HG02885 (cell line): ENCODE results near the gene FHIT.

Experiments used
- ATAC-seq: cut with Tn5 transposase; IDR thresholded peaks from one replicate; pipeline ENCODE4 v1.9.1; 2021; ENCODE audit warnings: mild to moderate bottlenecking; ENCODE audit not compliant: unreplicated experiment, poor library complexity

The FHIT gene

GRCh38 chr3:60337421-60337820, 913.8 kb downstream of the FHIT start:
- no peak for ATAC-seq

- no peak for ATAC-seq
Observed at GRCh38 chr3:60336061-60336460, 915.2 kb downstream of the FHIT start.

DNA sequence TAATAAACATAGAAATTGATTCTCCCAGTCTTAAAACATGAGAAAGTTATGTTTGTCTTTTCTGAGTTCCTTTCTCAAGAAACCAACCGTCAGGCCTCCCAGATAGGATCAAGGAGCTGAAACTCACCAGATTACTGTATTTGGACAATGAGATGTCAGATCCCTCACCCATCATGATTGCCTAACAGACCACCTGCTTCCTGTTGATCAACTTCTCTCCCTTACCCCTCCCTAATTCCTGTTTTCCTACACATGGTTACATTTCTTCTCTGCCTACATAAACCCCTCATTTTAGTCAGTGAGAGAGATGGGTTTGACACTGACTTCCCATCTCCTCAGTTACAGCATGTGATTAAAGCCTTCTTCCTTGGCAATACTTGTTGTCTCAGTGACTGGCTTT, 917.5 kb downstream of the FHIT start:
- no peak for ATAC-seq

DNA sequence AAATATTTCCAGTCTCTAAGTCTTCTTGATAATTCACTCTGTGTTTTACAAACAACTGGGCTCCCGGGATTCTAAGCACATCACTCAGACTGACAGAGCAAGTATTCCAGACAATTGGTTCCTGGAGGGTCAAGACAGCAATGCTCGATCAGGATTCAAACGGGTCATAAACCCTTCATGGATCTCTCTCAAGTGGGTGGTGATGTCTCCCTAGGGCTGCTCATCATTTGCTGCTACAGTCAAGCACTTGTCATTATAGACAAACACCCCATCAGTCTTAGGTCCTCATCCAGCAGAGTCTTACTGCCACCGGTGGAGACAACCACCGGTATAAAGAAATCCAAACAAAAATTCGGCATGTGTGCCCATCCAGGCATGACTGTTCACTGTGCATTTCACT, 921.1 kb downstream of the FHIT start:
- ATAC-seq: no peak

- ATAC-seq: no peak
Observed at GRCh38 chr3:60325610-60326170, 925.6 kb downstream of the FHIT start.

DNA sequence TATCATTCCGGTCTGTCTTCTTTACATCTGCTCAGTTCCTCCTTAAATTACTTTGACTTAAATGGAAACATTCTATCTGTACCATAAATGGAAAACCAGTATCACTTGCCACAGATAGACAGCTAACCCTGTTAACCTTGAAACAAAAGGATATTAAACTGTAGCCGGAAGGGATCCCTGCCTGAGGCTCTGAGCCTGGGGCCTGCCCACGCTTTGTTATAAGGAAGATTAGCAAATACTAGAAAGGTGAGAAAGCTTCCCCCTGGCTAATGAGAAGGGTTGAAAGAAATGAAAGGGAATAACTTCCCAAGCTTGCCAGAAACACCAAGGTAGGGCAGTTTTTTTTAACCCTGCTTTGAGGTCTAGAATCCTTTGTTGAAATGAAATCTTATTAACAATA, 927.6 kb downstream of the FHIT start:
- ATAC-seq: no peak

DNA sequence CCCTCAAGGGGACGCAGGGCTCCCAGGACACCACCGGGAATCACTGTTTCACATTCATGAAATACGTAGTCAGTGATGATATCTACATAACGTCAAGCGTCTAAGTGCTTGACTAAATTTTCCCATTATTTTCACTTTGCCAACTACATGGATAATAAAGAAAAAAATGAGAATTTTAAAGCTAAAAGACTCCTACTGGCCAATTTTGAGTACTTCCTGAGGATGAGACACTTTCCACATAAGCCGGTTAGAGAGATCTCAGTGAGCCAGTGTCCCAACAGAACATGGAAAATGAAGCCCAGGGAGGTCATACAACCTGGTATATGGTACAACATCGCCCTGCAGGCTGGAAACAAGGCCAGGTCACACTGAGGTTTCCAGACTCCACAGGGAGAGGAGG, 928.1 kb downstream of the FHIT start:
- no peak for ATAC-seq

DNA sequence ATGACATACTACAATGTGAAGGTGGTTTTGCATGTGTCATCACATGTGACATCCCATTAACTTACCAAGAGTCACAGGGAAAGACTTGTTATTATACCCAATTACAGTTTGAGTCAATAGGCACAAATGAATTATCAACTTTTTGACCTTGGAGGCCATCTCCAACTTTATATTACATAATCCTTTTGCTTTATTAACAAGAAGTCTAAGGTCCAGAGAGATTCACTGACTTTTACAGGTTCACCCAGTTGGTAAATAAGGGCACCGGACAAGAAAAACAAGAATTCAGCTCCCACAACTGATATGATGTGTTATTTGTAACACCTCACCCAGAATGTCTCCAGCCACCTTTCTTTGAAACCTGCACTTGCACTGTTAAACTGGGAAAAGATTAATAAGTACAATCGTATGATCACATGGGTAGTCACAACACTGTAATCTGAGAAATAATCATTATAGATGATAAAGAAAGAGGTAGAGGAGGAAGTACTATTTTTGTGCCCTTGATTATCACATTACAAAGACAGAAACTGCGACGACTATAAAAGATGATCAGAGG, 928.9 kb downstream of the FHIT start:
- no peak for ATAC-seq

DNA sequence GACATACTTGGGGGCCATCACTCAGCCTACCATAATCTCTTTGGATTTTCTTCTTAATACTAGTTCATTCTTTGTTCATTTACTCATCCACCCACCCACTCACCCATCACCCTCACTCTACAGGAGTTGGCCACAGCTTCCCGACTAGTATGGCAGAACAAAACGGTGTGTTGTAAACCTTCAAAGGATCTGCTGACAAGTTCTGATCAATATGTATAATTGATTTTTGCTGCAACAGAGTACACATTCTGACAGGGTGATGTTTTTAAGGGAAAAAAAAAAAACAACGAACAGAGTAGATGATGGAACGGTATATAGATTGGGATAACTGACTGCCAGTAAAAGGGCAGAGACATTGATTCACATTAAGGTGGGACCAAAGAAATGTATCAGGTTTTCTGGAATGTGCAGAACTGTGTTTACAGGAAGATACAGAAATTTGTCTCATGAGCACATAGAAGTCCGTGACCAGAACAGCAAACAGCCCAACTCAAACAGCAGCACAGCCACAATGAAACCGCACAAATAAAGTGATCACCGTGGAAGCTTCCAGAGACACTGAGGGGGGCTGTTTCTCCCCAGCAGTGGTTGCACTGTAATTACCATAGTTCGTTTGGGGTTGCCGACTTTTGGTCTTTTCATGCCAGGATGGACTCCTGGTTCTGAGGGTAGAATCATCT, 931.9 kb downstream of the FHIT start:
- ATAC-seq: no peak

DNA sequence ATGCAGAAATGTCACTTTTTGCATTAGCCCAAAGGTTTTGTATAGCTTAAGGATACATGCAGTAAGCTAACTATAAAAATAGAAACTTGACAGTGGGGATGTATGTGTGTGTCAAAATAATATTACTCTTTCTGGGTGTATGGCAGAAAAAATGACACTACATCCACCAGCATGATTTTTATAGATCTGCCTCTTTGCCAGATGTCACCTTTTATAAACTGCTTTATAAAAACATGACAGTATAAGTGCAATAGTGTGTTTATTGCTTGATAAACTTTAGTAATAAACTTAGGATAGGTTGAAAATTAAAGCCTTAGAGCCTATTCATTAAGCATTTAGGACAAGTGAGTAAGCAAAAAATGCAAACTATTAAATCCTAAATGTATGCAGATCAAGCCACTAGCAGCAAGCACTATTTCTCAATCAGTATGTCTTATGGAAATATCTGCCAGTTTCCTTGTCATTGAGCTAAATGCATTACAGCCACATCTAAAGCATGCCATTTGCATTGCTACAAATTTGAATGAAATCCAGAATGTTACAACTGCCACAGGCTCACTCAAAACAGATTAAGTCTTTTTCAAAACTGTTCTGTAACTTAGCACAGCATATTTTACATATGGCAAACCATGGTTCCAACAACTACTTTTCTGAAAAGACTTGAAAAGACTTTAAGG, 935.0 kb downstream of the FHIT start:
- no peak for ATAC-seq

- no peak for ATAC-seq
Observed at GRCh38 chr3:60313951-60314461, 937.2 kb downstream of the FHIT start.

GRCh38 chr3:60313231-60313798, 937.9 kb downstream of the FHIT start:
- no peak for ATAC-seq

DNA sequence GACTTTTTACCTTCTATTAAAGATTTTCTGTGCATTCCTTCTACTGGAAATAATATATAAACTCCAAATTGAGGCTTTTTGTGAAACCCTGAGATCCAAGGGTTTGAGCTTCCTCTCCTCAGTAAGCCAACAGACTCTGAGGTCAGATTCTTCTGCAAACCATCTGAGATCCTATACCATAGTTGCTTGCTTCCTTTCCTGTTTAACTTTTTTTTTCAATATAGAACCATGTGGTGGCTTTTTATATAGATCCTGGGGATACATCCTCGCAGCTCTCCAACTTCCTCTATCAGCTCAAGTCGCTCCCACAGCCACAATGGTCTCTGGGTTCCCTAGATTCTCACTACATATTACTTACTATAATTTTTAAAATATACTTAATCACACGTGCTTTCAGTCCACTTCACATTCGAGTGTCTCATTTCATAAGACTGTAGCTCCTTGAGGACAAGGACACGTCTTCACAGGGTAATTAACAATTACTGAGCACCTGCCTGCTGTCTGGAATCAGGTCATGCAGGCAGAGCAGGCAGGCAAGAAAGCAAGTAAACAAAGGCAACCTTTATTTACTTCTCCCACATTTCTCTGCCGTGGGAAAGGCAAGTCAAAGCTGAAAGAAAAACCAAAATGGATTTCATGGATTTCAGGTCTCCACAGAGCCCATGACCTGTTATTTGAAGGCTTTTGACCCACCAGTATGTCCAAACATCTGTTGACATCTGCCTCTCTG, 941.5 kb downstream of the FHIT start:
- no peak for ATAC-seq

- no peak for ATAC-seq
Observed at GRCh38 chr3:60308808-60309207, 942.4 kb downstream of the FHIT start.

GRCh38 chr3:60307562-60308199, 943.6 kb downstream of the FHIT start:
- ATAC-seq: no peak

- ATAC-seq: no peak
Observed at GRCh38 chr3:60304112-60304511, 947.1 kb downstream of the FHIT start.

GRCh38 chr3:60303160-60303559, 948.1 kb downstream of the FHIT start:
- ATAC-seq: no peak

GRCh38 chr3:60301142-60301541, 950.1 kb downstream of the FHIT start:
- ATAC-seq: no peak

GRCh38 chr3:60298141-60298540, 953.1 kb downstream of the FHIT start:
- ATAC-seq: no peak

GRCh38 chr3:60294181-60294580, 957.1 kb downstream of the FHIT start:
- ATAC-seq: no peak
